HFFc6 (cell line): ENCODE results near the gene HHAT. TPM values are rescaled to one million over a fixed set of nuclear protein-coding genes. Genes with fewer than 3 reads are reported as not detected.
A peak's percentile ranks its signal among the peaks of the same experiment; 100 is the strongest.

Source experiments
- DNase-seq: peaks from one replicate; pipeline ENCODE4 v3.0.0-alpha.2; 2018
- H3K27ac Mint-ChIP-seq: 2 replicates; pipeline ENCODE4 v1.8.0; 2020; ENCODE audit warnings: mild to moderate bottlenecking, mixed read lengths
- H3K27me3 Mint-ChIP-seq: 2 replicates; pipeline ENCODE4 v1.8.0; 2021; ENCODE audit warnings: mild to moderate bottlenecking, moderate library complexity, mixed read lengths; ENCODE audit not compliant: insufficient read depth
- H3K36me3 Mint-ChIP-seq: 2 replicates; pipeline ENCODE4 v1.8.0; 2021; ENCODE audit warnings: low read depth, mixed read lengths
- H3K4me1 Mint-ChIP-seq: 2 replicates; pipeline ENCODE4 v1.8.0; 2020; ENCODE audit warnings: low read depth, mixed read lengths
- H3K4me3 Mint-ChIP-seq: 2 replicates; pipeline ENCODE4 v1.8.0; 2020; ENCODE audit warnings: mild to moderate bottlenecking, moderate library complexity, mixed read lengths
- H3K9me3 Mint-ChIP-seq: 2 replicates; pipeline ENCODE4 v1.8.0; 2020; ENCODE audit warnings: mild to moderate bottlenecking, mixed read lengths
- CTCF ChIP-seq: fragments of 200-600 bp; sonication (generic); IDR thresholded peaks from 2 replicates; pipeline ENCODE4 v1.5.0; 2021; ENCODE audit warnings: antibody characterized with exemption, mild to moderate bottlenecking
- total RNA-seq, 6 experiments: library from RNA; stranded (reverse); fragmentation: NEBNext Ultra II Directional; extraction: Animal tissue kit (Norgen Biotek cat#: 25700); gene quantifications; 2 replicates in 1 of 6; 3 replicates in 5 of 6; pipeline ENCODE4 v1.2.3, GENCODE V29; 2021

The HHAT gene
- total RNA-seq, 6 experiments from 2014 or later = 2.8 to 3.9 (median 3.2) TPM

- Mint-ChIP-seq H3K27me3 (peaks cover 2% of the 10 kb centered on the region; the same call in 1 of the 2 replicates), H3K4me1 (peaks cover 6% of the 10 kb centered on the region; the same call in 1 of the 2 replicates), H3K9me3 (no peaks in the 10 kb centered on the region), H3K36me3 (no peaks in the 10 kb centered on the region), H3K4me3 (no peak overlapping the region), H3K27ac (no peak overlapping the region)
- no peak for TF ChIP-seq CTCF
- DNase-seq = peak; percentile 0
These were observed 207.7 kb downstream of the HHAT start for GRCh38 chr1:210536254-210536961.

- DNase-seq = no peak
- Mint-ChIP-seq H3K4me3 (no peak overlapping the region), H3K36me3 (peaks cover 3% of the 10 kb centered on the region; the same call in 1 of the 2 replicates), H3K27ac (no peak overlapping the region), H3K27me3 (peaks cover 1% of the 10 kb centered on the region; the same call in 1 of the 2 replicates), H3K9me3 (no peaks in the 10 kb centered on the region), H3K4me1 (peaks cover 8% of the 10 kb centered on the region)
- no peak for TF ChIP-seq CTCF
These were observed 211.6 kb downstream of the HHAT start for GRCh38 chr1:210540288-210540687.

- Mint-ChIP-seq H3K36me3 (peaks cover 3% of the 10 kb centered on the region; the same call in 1 of the 2 replicates), H3K4me3 (peak overlapping the region; percentile 52), H3K9me3 (no peaks in the 10 kb centered on the region), H3K4me1 (peaks cover 8% of the 10 kb centered on the region), H3K27me3 (peaks cover 1% of the 10 kb centered on the region; the same call in 1 of the 2 replicates), H3K27ac (no peak overlapping the region)
- peak; percentile 1 for DNase-seq
- TF ChIP-seq CTCF = no peak
These were observed 213.1 kb downstream of the HHAT start for GRCh38 chr1:210541680-210542358.

- Mint-ChIP-seq H3K4me1 (peaks cover 16% of the 10 kb centered on the region), H3K27ac (no peak overlapping the region), H3K4me3 (no peak overlapping the region), H3K27me3 (peaks cover 3% of the 10 kb centered on the region), H3K9me3 (no peaks in the 10 kb centered on the region), H3K36me3 (no peaks in the 10 kb centered on the region)
- no peak for TF ChIP-seq CTCF
- DNase-seq = no peak
These were observed 223.2 kb downstream of the HHAT start for GRCh38 chr1:210551899-210552298.

- H3K27me3 Mint-ChIP-seq = peaks cover 3% of the 10 kb centered on the region
- no peak overlapping the region for H3K4me3 Mint-ChIP-seq
- peaks cover 23% of the 10 kb centered on the region for H3K4me1 Mint-ChIP-seq
- DNase-seq = no peak
- no peak overlapping the region for H3K27ac Mint-ChIP-seq
- no peaks in the 10 kb centered on the region for H3K36me3 Mint-ChIP-seq
- TF ChIP-seq CTCF = no peak
- H3K9me3 Mint-ChIP-seq = no peaks in the 10 kb centered on the region
These were observed 225.0 kb downstream of the HHAT start for GRCh38 chr1:210553711-210554110.
